ENCODE measurements around the gene SPATA22.
A peak's percentile ranks its signal among the peaks of the same experiment; 100 is the strongest.

Gene SPATA22

GRCh38 chr17:3505008-3505407 lies 33.4 kb upstream of the SPATA22 start:
- H3K27ac ChIP-seq (ENCODE audit: low read depth, low read length) = no peak overlapping the region
- H3K4me3 ChIP-seq (ENCODE audit: low read depth in 1 of 2, low read length in 2 of 2) = no peak overlapping the region
- no peaks in the 10 kb centered on the region for H3K9me3 ChIP-seq (ENCODE audit: low read length)
- no peak overlapping the region for H3K9ac ChIP-seq (ENCODE audit: low read length)
- no peaks in the 10 kb centered on the region for H3K27me3 ChIP-seq (ENCODE audit: control insufficient read depth in 1 of 2, insufficient read depth in 2 of 2, low read length in 2 of 2)
- H3K4me1 ChIP-seq (ENCODE audit: insufficient read depth, low read length) = no peaks in the 10 kb centered on the region
- no peaks in the 10 kb centered on the region for H3K36me3 ChIP-seq (ENCODE audit: insufficient read depth, low read length)

GRCh38 chr17:3503285-3503684 lies 31.7 kb upstream of the SPATA22 start:
- H3K27ac ChIP-seq (ENCODE audit: low read depth, low read length) = no peak overlapping the region

GRCh38 chr17:3502466-3502865 lies 30.8 kb upstream of the SPATA22 start:
- no peaks in the 10 kb centered on the region for H3K4me1 ChIP-seq (ENCODE audit: insufficient read depth, low read length)
- no peaks in the 10 kb centered on the region for H3K9me3 ChIP-seq (ENCODE audit: low read length)
- no peak overlapping the region for H3K4me3 ChIP-seq (ENCODE audit: low read depth in 1 of 2, low read length in 2 of 2)

More at GRCh38 chr17:3503285-3503684, 31.7 kb upstream of the SPATA22 start:
- no peak overlapping the region for H3K4me3 ChIP-seq (ENCODE audit: low read depth in 1 of 2, low read length in 2 of 2)
- no peaks in the 10 kb centered on the region for H3K36me3 ChIP-seq (ENCODE audit: insufficient read depth, low read length)
- no peak overlapping the region for H3K9ac ChIP-seq (ENCODE audit: low read length)
- no peaks in the 10 kb centered on the region for H3K4me1 ChIP-seq (ENCODE audit: insufficient read depth, low read length)
- no peaks in the 10 kb centered on the region for H3K9me3 ChIP-seq (ENCODE audit: low read length)
- no peaks in the 10 kb centered on the region for H3K27me3 ChIP-seq (ENCODE audit: control insufficient read depth in 1 of 2, insufficient read depth in 2 of 2, low read length in 2 of 2)

DNA sequence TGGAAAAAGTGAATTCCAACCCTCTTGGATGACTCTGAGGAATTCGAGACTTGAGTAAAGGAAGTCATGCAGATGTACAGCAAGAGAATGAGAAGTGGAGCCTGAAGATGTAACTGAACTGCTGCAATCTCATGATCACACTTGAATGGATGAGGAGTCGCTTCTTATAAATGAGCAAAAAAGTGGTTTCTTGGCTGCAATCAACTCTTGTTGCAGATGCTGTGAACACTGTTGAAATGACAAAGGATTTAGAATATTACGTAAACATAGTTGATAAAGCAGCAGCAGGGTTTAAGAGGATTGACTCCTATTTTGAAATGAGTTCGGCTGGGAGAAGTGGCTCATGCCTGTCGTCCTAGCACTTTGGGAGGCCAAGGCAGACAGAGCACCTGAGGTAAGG lies 29.7 kb upstream of the SPATA22 start:
- Histone ChIP-seq H3K4me1 (ENCODE audit: insufficient read depth, low read length) (no peaks in the 10 kb centered on the region), H3K9ac (ENCODE audit: low read length) (no peak overlapping the region), H3K27ac (ENCODE audit: low read depth, low read length) (no peak overlapping the region), H3K9me3 (ENCODE audit: low read length) (no peaks in the 10 kb centered on the region), H3K4me3 (ENCODE audit: low read depth in 1 of 2, low read length in 2 of 2) (no peak overlapping the region), H3K27me3 (ENCODE audit: control insufficient read depth in 1 of 2, insufficient read depth in 2 of 2, low read length in 2 of 2) (no peaks in the 10 kb centered on the region), H3K36me3 (ENCODE audit: insufficient read depth, low read length) (no peaks in the 10 kb centered on the region)

More at GRCh38 chr17:3502466-3502865, 30.8 kb upstream of the SPATA22 start:
- H3K27me3 ChIP-seq (ENCODE audit: control insufficient read depth in 1 of 2, insufficient read depth in 2 of 2, low read length in 2 of 2) = no peaks in the 10 kb centered on the region
- no peak overlapping the region for H3K27ac ChIP-seq (ENCODE audit: low read depth, low read length)
- H3K36me3 ChIP-seq (ENCODE audit: insufficient read depth, low read length) = no peaks in the 10 kb centered on the region
- no peak overlapping the region for H3K9ac ChIP-seq (ENCODE audit: low read length)

DNA sequence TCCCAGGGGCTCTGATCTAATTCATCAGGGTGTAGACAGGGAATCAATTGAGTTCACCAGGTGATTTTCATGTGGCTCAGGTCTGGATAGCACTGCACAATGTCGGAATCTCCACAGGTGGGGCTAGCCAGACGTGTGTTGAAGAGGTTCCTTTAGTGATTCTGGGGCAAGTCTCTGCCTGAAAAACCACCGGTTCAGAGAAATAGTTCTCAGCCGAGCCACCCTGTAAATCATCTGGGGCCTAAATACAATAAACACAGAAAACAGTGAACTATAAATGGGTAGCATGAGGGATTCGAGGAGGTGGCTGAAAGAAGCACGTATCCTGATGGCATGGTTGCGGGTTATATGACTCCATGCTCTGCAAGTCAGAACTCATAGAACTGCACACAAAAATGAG lies 25.5 kb upstream of the SPATA22 start:
- Histone ChIP-seq H3K9ac (ENCODE audit: low read length) (no peak overlapping the region), H3K9me3 (ENCODE audit: low read length) (no peaks in the 10 kb centered on the region), H3K27ac (ENCODE audit: low read depth, low read length) (no peak overlapping the region), H3K4me3 (ENCODE audit: low read depth in 1 of 2, low read length in 2 of 2) (no peak overlapping the region), H3K36me3 (ENCODE audit: insufficient read depth, low read length) (no peaks in the 10 kb centered on the region), H3K4me1 (ENCODE audit: insufficient read depth, low read length) (no peaks in the 10 kb centered on the region), H3K27me3 (ENCODE audit: control insufficient read depth in 1 of 2, insufficient read depth in 2 of 2, low read length in 2 of 2) (no peaks in the 10 kb centered on the region)

GRCh38 chr17:3485481-3486068 lies 14.0 kb upstream of the SPATA22 start:
- Histone ChIP-seq H3K4me3 (ENCODE audit: low read depth in 1 of 2, low read length in 2 of 2) (no peak overlapping the region), H3K9ac (ENCODE audit: low read length) (no peak overlapping the region), H3K27me3 (ENCODE audit: control insufficient read depth in 1 of 2, insufficient read depth in 2 of 2, low read length in 2 of 2) (no peaks in the 10 kb centered on the region), H3K4me1 (ENCODE audit: insufficient read depth, low read length) (no peaks in the 10 kb centered on the region), H3K27ac (ENCODE audit: low read depth, low read length) (no peak overlapping the region), H3K9me3 (ENCODE audit: low read length) (no peaks in the 10 kb centered on the region), H3K36me3 (ENCODE audit: insufficient read depth, low read length) (no peaks in the 10 kb centered on the region)

- H3K9ac ChIP-seq (ENCODE audit: low read length) = no peak overlapping the region
- H3K36me3 ChIP-seq (ENCODE audit: insufficient read depth, low read length) = no peaks in the 10 kb centered on the region
- no peak overlapping the region for H3K27ac ChIP-seq (ENCODE audit: low read depth, low read length)
- H3K4me3 ChIP-seq (ENCODE audit: low read depth in 1 of 2, low read length in 2 of 2) = no peak overlapping the region
- H3K9me3 ChIP-seq (ENCODE audit: low read length) = no peaks in the 10 kb centered on the region
- no peaks in the 10 kb centered on the region for H3K4me1 ChIP-seq (ENCODE audit: insufficient read depth, low read length)
- no peaks in the 10 kb centered on the region for H3K27me3 ChIP-seq (ENCODE audit: control insufficient read depth in 1 of 2, insufficient read depth in 2 of 2, low read length in 2 of 2)
These were observed 11.2 kb upstream of the SPATA22 start for GRCh38 chr17:3482852-3483251.

DNA sequence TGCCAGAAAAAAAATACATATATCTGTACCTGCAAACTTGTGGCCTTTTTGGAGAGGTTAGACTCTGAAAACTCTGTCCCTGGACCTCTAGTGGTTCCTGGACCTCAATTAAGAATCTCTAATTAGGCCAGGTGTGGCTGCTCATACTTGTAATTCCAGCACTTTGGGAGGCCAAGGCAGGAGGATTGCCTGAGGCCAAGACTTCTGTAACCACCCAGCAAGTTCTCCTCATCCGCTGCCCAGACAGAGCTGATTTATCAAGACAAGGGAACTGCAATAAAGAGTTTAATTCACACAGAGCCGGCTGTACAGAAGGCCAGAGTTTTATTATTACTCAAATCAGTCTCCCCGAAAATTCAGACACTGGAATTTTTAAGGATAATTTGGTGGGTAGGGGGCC lies 8.4 kb upstream of the SPATA22 start:
- Histone ChIP-seq H3K9ac (ENCODE audit: low read length) (no peak overlapping the region), H3K36me3 (ENCODE audit: insufficient read depth, low read length) (no peaks in the 10 kb centered on the region), H3K4me3 (ENCODE audit: low read depth in 1 of 2, low read length in 2 of 2) (no peak overlapping the region), H3K4me1 (ENCODE audit: insufficient read depth, low read length) (peaks cover 5% of the 10 kb centered on the region), H3K9me3 (ENCODE audit: low read length) (no peaks in the 10 kb centered on the region), H3K27ac (ENCODE audit: low read depth, low read length) (no peak overlapping the region), H3K27me3 (ENCODE audit: control insufficient read depth in 1 of 2, insufficient read depth in 2 of 2, low read length in 2 of 2) (no peaks in the 10 kb centered on the region)

DNA sequence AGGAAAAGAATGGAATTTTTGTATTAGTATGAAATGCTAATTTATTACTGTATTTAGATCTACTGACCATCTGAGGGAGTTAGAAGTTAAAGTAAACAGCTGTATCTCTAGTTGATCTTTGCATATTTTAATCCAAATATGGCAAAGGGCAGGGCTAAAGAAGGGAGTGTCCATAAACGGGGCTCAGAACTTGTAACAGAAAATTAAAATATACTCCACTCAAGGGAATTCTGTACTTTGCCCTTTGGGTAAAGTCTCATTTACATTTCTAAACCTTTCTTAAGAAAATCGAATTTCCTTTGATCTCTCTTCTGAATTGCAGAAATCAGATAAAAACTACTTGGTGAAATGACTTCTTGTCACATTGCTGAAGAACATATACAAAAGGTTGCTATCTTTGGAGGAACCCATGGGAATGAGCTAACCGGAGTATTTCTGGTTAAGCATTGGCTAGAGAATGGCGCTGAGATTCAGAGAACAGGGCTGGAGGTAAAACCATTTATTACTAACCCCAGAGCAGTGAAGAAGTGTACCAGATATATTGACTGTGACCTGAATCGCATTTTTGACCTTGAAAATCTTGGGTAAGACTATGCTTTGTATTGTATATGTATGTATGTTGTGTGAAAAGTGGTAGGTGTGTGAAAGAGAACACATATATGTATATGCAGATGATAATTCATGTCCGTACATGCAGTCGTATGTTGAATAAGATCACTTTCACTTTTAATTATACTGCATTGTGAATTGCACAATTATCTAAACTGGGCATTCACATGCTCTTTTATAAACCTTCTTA lies 4.4 kb upstream of the SPATA22 start, which contains the start of gene ASPA:
Gene ASPA, plus strand, starts transcription at position 186 of the 799 bp plus-strand sequence. Its CDS starts 163 bp downstream, at position 349.
- Histone ChIP-seq H3K27ac (ENCODE audit: low read depth, low read length) (no peak within 1 kb of the TSS), H3K4me1 (ENCODE audit: insufficient read depth, low read length) (peaks cover 10% of the 10 kb centered on the region), H3K9ac (ENCODE audit: low read length) (no peak within 1 kb of the TSS), H3K36me3 (ENCODE audit: insufficient read depth, low read length) (no peaks in the 10 kb centered on the region), H3K4me3 (ENCODE audit: low read depth in 1 of 2, low read length in 2 of 2) (peak within 1 kb of the TSS; percentile 4 to 38), H3K9me3 (ENCODE audit: low read length) (no peaks in the 10 kb centered on the region), H3K27me3 (ENCODE audit: control insufficient read depth in 1 of 2, insufficient read depth in 2 of 2, low read length in 2 of 2) (no peaks in the 10 kb centered on the region)

GRCh38 chr17:3475251-3475685 lies 3.6 kb upstream of the SPATA22 start:
- no peak overlapping the region for H3K27ac ChIP-seq (ENCODE audit: low read depth, low read length)
- H3K4me1 ChIP-seq (ENCODE audit: insufficient read depth, low read length) = peaks cover 10% of the 10 kb centered on the region
- no peaks in the 10 kb centered on the region for H3K27me3 ChIP-seq (ENCODE audit: control insufficient read depth in 1 of 2, insufficient read depth in 2 of 2, low read length in 2 of 2)
- H3K9ac ChIP-seq (ENCODE audit: low read length) = no peak overlapping the region
- H3K4me3 ChIP-seq (ENCODE audit: low read depth in 1 of 2, low read length in 2 of 2) = no peak overlapping the region
- H3K9me3 ChIP-seq (ENCODE audit: low read length) = no peaks in the 10 kb centered on the region
- H3K36me3 ChIP-seq (ENCODE audit: insufficient read depth, low read length) = no peaks in the 10 kb centered on the region

DNA sequence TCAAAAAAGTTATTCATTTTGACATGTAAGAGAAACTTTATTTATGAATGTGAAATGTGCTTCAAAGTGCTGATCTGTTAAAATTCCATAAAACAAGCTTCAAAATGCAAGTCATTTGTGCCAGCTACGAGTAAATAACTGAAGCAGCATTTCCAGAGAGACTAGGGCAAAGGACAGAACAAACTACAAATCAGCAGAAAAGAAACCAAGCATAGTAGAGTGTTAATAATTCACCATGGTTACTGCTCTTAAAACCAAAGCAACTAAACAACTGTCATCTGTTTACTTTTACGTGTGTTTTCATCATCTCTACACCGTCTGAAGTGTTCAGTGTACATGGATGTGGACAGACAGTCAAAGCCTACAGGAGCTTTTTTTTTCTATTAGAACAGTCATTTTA lies 2.6 kb upstream of the SPATA22 start:
- H3K9me3 ChIP-seq (ENCODE audit: low read length) = no peaks in the 10 kb centered on the region
- no peak overlapping the region for H3K9ac ChIP-seq (ENCODE audit: low read length)
- H3K27ac ChIP-seq (ENCODE audit: low read depth, low read length) = no peak overlapping the region
- no peaks in the 10 kb centered on the region for H3K27me3 ChIP-seq (ENCODE audit: control insufficient read depth in 1 of 2, insufficient read depth in 2 of 2, low read length in 2 of 2)
- no peak overlapping the region for H3K4me3 ChIP-seq (ENCODE audit: low read depth in 1 of 2, low read length in 2 of 2)
- peaks cover 10% of the 10 kb centered on the region for H3K4me1 ChIP-seq (ENCODE audit: insufficient read depth, low read length)
- no peaks in the 10 kb centered on the region for H3K36me3 ChIP-seq (ENCODE audit: insufficient read depth, low read length)
